ENCODE results near the gene TMEM121B.

Gene TMEM121B

GRCh38 chr22:17112491-17113042, 8.6 kb downstream of the TMEM121B start:
- peaks cover 55% of the 10 kb centered on the region for H3K4me1 Mint-ChIP-seq
- H3K4me3 Mint-ChIP-seq: no peak overlapping the region
- no peaks in the 10 kb centered on the region for H3K9me3 Mint-ChIP-seq
- CTCF ChIA-PET: interaction anchor here (0.6 to 0.9 kb wide), 2 partner anchors 30 to 34 kb away, joined by 3 to 4 read pairs; no protein-coding TSS in a partner anchor
- no peak for DNase-seq
- H3K27ac Mint-ChIP-seq: no peak overlapping the region
- peaks cover 34% of the 10 kb centered on the region for H3K36me3 Mint-ChIP-seq
- H3K27me3 Mint-ChIP-seq: no peaks in the 10 kb centered on the region

DNA sequence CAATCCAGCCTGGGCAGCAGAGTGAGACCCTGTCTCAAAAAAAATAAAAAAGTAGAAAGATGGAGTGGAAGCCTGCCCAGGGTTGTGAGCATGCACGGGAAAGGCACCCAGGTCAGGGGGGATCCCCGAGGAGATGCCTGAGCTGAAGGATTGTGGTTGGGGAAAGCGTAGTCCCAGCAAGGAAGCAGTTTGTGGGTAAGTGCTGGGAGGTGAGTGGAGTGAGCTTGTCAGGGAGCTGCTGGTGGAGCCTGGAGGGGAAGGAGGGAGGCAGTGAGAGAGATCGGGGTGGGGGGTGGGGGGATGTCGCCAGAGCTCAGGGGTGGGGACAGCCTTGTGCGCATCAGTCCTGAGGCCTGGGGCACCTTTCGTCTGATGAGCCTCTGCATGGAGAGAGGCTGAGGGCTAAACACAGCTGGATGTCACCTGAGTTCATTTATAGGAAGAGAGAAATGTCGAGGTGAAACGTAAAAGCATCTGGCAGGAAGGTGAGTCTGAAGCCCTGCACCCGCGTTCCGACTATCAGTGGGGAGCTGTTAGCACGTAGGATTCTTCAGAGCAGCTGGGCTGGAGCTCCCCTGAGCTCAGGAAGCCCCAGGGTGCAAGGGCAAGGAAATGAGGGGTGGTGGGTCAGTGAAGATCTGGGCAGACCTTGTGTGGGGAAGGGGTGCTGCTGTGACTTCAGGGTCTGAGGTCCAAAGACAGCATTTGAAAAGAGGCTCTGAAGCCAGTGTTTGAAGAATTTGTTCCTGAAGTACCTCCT, 10.2 kb downstream of the TMEM121B start:
- Mint-ChIP-seq H3K27me3 (no peaks in the 10 kb centered on the region), H3K9me3 (no peaks in the 10 kb centered on the region), H3K4me1 (peaks cover 55% of the 10 kb centered on the region), H3K27ac (peak overlapping the region; percentile 9), H3K4me3 (no peak overlapping the region), H3K36me3 (peaks cover 48% of the 10 kb centered on the region)
- CTCF ChIA-PET: interaction anchor here (1.4 kb wide), 1 partner anchor 391 kb away, joined by 3 read pairs; no protein-coding TSS in a partner anchor
- DNase-seq: no peak

DNA sequence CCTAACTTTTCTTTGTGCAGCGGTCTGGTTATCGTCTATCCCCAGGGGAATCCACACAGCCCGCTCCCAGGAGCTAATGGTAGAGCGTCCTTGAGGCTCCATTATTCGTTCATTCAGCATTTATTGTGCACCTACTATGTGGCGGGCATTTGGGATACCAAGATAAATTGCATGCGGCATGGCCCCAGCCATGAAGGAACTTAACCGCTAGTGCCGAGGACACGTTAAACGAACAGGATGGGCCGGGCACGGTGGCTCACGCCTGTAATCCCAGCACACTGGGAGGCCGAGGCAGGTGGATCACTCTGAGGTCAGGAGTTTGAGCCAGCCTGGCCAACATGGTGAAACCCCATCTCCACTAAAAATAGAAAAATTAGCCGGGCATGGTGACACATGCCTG, 11.2 kb downstream of the TMEM121B start:
- DNase-seq: no peak
- Mint-ChIP-seq H3K9me3 (no peaks in the 10 kb centered on the region), H3K27ac (no peak overlapping the region), H3K4me1 (peaks cover 55% of the 10 kb centered on the region), H3K4me3 (no peak overlapping the region), H3K27me3 (no peaks in the 10 kb centered on the region), H3K36me3 (peaks cover 57% of the 10 kb centered on the region)
- CTCF ChIA-PET: interaction anchor here (1.4 kb wide), 1 partner anchor 392 kb away, joined by 3 read pairs; no protein-coding TSS in a partner anchor

DNA sequence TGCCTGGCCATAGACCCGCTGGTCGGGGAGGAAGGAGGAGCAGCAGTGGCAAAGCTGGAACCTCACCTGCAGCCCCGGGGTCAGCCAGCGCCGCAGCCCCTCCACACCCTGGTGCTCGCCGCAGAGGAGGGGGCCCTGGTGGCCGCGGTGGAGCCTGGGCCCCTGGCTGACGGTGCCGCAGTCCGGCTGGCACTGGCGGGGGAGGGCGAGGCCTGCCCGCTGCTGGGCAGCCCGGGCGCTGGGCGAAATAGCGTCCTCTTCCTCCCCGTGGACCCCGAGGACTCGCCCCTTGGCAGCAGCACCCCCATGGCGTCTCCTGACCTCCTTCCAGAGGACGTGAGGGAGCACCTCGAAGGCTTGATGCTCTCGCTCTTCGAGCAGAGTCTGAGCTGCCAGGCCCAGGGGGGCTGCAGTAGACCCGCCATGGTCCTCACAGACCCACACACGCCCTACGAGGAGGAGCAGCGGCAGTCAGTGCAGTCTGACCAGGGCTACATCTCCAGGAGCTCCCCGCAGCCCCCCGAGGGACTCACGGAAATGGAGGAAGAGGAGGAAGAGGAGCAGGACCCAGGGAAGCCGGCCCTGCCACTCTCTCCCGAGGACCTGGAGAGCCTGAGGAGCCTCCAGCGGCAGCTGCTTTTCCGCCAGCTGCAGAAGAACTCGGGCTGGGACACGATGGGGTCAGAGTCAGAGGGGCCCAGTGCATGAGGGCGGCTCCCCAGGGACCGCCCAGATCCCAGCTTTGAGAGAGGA, 11.9 kb downstream of the TMEM121B start:
- DNase-seq: no peak
- H3K4me3 Mint-ChIP-seq: no peak overlapping the region
- H3K9me3 Mint-ChIP-seq: no peaks in the 10 kb centered on the region
- H3K27me3 Mint-ChIP-seq: no peaks in the 10 kb centered on the region
- peaks cover 62% of the 10 kb centered on the region for H3K36me3 Mint-ChIP-seq
- CTCF ChIA-PET: no interaction called here
- no peak overlapping the region for H3K27ac Mint-ChIP-seq
- H3K4me1 Mint-ChIP-seq: peaks cover 55% of the 10 kb centered on the region

GRCh38 chr22:17108256-17109112, 12.7 kb downstream of the TMEM121B start:
- DNase-seq: no peak
- CTCF ChIA-PET: no interaction called here
- no peak overlapping the region for H3K4me3 Mint-ChIP-seq
- H3K36me3 Mint-ChIP-seq: peaks cover 60% of the 10 kb centered on the region
- H3K27me3 Mint-ChIP-seq: no peaks in the 10 kb centered on the region
- H3K27ac Mint-ChIP-seq: no peak overlapping the region
- no peaks in the 10 kb centered on the region for H3K9me3 Mint-ChIP-seq
- H3K4me1 Mint-ChIP-seq: peaks cover 50% of the 10 kb centered on the region

- H3K27me3 Mint-ChIP-seq: no peaks in the 10 kb centered on the region
- CTCF ChIA-PET: interaction anchor here (1.1 to 2.0 kb wide), 4 partner anchors 9 to 64 kb away, joined by 3 to 9 read pairs (median 6); no protein-coding TSS in a partner anchor
Measured at GRCh38 chr22:17107547-17107810, 13.7 kb downstream of the TMEM121B start.

GRCh38 chr22:17106785-17107546, 14.2 kb downstream of the TMEM121B start:
- H3K4me3 Mint-ChIP-seq: peak overlapping the region; percentile 46

More at GRCh38 chr22:17107547-17107810, 13.7 kb downstream of the TMEM121B start:
- DNase-seq: no peak
- Mint-ChIP-seq H3K4me1 (peaks cover 51% of the 10 kb centered on the region), H3K9me3 (no peaks in the 10 kb centered on the region), H3K27ac (peak overlapping the region; percentile 91), H3K36me3 (peaks cover 63% of the 10 kb centered on the region), H3K4me3 (peak overlapping the region; percentile 46)

GRCh38 chr22:17106161-17106784, 14.9 kb downstream of the TMEM121B start:
- Mint-ChIP-seq H3K9me3 (no peaks in the 10 kb centered on the region), H3K4me1 (peaks cover 63% of the 10 kb centered on the region), H3K27ac (peak overlapping the region; percentile 91), H3K36me3 (peaks cover 68% of the 10 kb centered on the region), H3K4me3 (peak overlapping the region; percentile 46), H3K27me3 (no peaks in the 10 kb centered on the region)
- CTCF ChIA-PET: interaction anchor here (1.1 to 2.0 kb wide), 6 partner anchors 9 to 66 kb away, joined by 3 to 9 read pairs (median 4); no protein-coding TSS in a partner anchor
- no peak for DNase-seq

More at GRCh38 chr22:17106785-17107546, 14.2 kb downstream of the TMEM121B start:
- H3K27ac Mint-ChIP-seq: peak overlapping the region; percentile 91
- DNase-seq: peak; percentile 81
- peaks cover 56% of the 10 kb centered on the region for H3K4me1 Mint-ChIP-seq
- no peaks in the 10 kb centered on the region for H3K27me3 Mint-ChIP-seq
- CTCF ChIA-PET: interaction anchor here (1.1 to 2.0 kb wide), 5 partner anchors 9 to 65 kb away, joined by 3 to 9 read pairs (median 5); no protein-coding TSS in a partner anchor
- H3K9me3 Mint-ChIP-seq: no peaks in the 10 kb centered on the region
- peaks cover 65% of the 10 kb centered on the region for H3K36me3 Mint-ChIP-seq

DNA sequence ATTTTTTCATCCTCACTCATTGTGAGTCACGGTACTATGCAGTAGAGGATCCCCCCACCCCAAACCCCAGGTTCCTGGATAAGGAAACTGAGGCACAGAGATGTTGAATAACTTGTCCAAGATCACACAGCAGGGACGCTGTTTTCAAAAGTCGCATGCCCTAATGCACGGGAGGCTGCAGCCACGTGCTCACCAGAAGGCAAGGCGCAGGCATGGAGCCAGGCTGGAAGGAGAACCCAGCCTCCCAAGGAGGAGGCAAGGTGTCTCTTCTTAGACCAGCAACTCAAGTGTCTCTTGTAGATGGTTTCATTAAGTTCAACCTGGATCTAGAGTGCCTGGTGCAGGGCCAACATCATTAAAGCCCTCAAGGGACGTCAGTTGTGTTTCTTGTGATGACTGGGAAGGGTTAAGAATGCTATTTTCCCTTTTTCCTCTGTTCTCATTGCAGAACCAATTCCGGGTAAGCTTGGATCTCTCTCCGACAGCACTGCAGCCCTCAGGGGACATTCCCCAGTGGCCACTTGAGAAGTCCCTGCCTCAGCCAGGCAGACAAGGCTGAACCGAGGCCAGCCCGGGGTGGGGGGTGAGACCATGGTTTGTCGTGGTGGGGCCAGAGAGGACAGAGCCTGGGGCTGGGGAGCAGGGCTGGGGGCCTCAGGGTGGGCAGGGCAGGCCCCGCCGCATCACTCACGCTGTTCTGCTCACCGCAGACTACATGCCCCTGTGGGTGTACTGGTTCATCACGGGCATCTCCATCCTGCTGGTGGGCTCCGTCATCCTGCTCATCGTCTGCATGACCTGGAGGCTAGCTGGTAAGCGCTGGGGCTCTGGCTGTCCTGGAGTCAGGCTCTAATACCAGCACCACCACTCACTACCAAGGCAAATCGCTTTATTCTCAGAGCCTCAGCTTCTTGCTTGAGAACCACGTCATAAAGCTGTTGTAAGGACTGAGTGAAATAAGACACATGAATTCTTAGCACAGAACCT, 15.7 kb downstream of the TMEM121B start:
- Mint-ChIP-seq H3K4me3 (peak overlapping the region; percentile 31), H3K9me3 (no peaks in the 10 kb centered on the region), H3K4me1 (peaks cover 64% of the 10 kb centered on the region), H3K27me3 (no peaks in the 10 kb centered on the region), H3K36me3 (peaks cover 70% of the 10 kb centered on the region), H3K27ac (peak overlapping the region; percentile 91)
- CTCF ChIA-PET: interaction anchor here (1.1 to 2.0 kb wide), 2 partner anchors 8 to 67 kb away, joined by 3 to 8 read pairs; no protein-coding TSS in a partner anchor
- peak; percentile 4 for DNase-seq

DNA sequence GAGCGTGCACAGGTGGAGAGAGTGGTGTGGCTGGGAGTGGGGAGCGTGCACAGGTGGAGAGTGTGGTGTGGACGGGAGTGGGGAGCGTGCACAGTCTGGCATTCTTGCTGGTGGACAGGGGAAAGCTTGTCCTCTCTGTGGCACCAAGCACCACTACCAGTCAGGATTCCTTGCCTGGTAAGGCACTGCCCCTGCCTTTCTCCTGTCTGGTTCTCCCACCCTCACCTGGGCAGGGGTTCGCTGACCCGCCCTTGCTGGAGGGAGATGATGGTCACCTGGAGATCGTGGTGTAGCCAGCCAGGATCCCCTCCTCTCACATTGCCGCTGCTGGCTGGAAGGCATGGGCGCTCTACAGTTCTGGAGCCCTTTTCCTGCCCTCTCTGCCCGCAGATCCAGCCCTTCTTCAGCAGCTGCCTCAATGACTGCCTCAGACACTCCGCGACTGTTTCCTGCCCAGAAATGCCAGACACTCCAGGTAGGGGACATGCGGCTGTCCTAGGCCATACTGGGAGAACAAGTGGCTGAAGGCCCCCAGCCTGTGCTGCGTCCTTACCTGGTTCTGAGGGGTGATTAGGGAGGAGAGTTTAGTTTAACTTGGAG, 16.7 kb downstream of the TMEM121B start:
- DNase-seq: peak; percentile 9
- Mint-ChIP-seq H3K27ac (peak overlapping the region; percentile 72), H3K27me3 (no peaks in the 10 kb centered on the region), H3K9me3 (no peaks in the 10 kb centered on the region), H3K36me3 (peaks cover 75% of the 10 kb centered on the region), H3K4me3 (no peak overlapping the region), H3K4me1 (peaks cover 71% of the 10 kb centered on the region)
- CTCF ChIA-PET: no interaction called here

- Mint-ChIP-seq H3K27me3 (no peaks in the 10 kb centered on the region), H3K27ac (no peak overlapping the region), H3K4me1 (peaks cover 82% of the 10 kb centered on the region), H3K9me3 (no peaks in the 10 kb centered on the region), H3K36me3 (peaks cover 81% of the 10 kb centered on the region), H3K4me3 (no peak overlapping the region)
- CTCF ChIA-PET: no interaction called here
- DNase-seq: no peak
Measured at GRCh38 chr22:17103351-17103750, 17.8 kb downstream of the TMEM121B start.

GRCh38 chr22:17102297-17102667, 18.9 kb downstream of the TMEM121B start:
- no peaks in the 10 kb centered on the region for H3K27me3 Mint-ChIP-seq
- no peak overlapping the region for H3K4me3 Mint-ChIP-seq
- CTCF ChIA-PET: no interaction called here

More at GRCh38 chr22:17102297-17102667, 18.9 kb downstream of the TMEM121B start:
- Mint-ChIP-seq H3K27ac (no peak overlapping the region), H3K9me3 (no peaks in the 10 kb centered on the region), H3K4me1 (peaks cover 83% of the 10 kb centered on the region), H3K36me3 (peaks cover 82% of the 10 kb centered on the region)
- peak; percentile 11 for DNase-seq

All from activated naive CD4-positive, alpha-beta T cell treated with anti-CD3 and anti-CD28 coated beads, Interleukin-2, amount 10 ng/mL, durations not matched to agents 7 days and 5 days (primary cell).